HepG2 (cell line): ENCODE measurements around the gene PHF10. TPM values are rescaled to one million over a fixed set of nuclear protein-coding genes. Genes with fewer than 3 reads are reported as not detected.
A peak's percentile ranks its signal among the peaks of the same experiment; 100 is the strongest.

ENCODE experiments used
- ASH2L ChIP-seq: fragments of 300-600, 200-600 bp; sonication (generic); IDR thresholded peaks from 2 replicates; pipeline ENCODE4 v1.7.0; 2017; ENCODE audit warnings: low read depth, mild to moderate bottlenecking, moderate library complexity, mixed read lengths, low read length; ENCODE audit not compliant: insufficient read length
- CBFB ChIP-seq: sonication (generic); formaldehyde crosslinking; IDR thresholded peaks from 2 replicates; pipeline ENCODE4 v1.4.0; 2020; ENCODE audit warnings: missing genetic modification reagents
- CCAR2 ChIP-seq: fragments of 200-400 bp; formaldehyde crosslinking; optimal IDR thresholded peaks from 2 replicates; pipeline ENCODE3; 2018; ENCODE audit warnings: low read depth, mild to moderate bottlenecking, low read length, moderate library complexity
- EHMT2 ChIP-seq: fragments of 200-600 bp; sonication (generic); IDR thresholded peaks from 2 replicates; pipeline ENCODE4 v1.7.0; 2017; ENCODE audit warnings: antibody characterized with exemption, low read depth, low read length, borderline replicate concordance
- GRHL1 ChIP-seq: sonication (generic); formaldehyde crosslinking; conservative IDR thresholded peaks from 2 replicates; pipeline ENCODE4 v1.8.0; 2022; ENCODE audit warnings: missing genetic modification reagents
- JUNB ChIP-seq: sonication (generic); formaldehyde crosslinking; IDR thresholded peaks from 2 replicates; pipeline ENCODE4 v1.8.0; 2022; ENCODE audit warnings: missing genetic modification reagents, mild to moderate bottlenecking, borderline replicate concordance
- KDM5A ChIP-seq: fragments of 200-600 bp; sonication (generic); IDR thresholded peaks from 2 replicates; pipeline ENCODE4 v1.7.0; 2018; ENCODE audit warnings: antibody characterized with exemption, mild to moderate bottlenecking, low read length, borderline replicate concordance
- POLR2G ChIP-seq: fragments of 200-400 bp; formaldehyde crosslinking; IDR thresholded peaks from 2 replicates; pipeline ENCODE4 v1.6.1; 2018; ENCODE audit warnings: mild to moderate bottlenecking, low read depth, low read length, moderate library complexity
- RBM22 ChIP-seq: fragments of 200-400 bp; formaldehyde crosslinking; optimal IDR thresholded peaks from 2 replicates; pipeline ENCODE3; 2017; ENCODE audit warnings: mild to moderate bottlenecking, low read length, moderate library complexity
- SIX1 ChIP-seq: sonication (generic); formaldehyde crosslinking; IDR thresholded peaks from 2 replicates; pipeline ENCODE4 v1.4.0; 2020; ENCODE audit warnings: missing genetic modification reagents, borderline replicate concordance
- STAT5B ChIP-seq: sonication (generic); formaldehyde crosslinking; IDR thresholded peaks from 2 replicates; pipeline ENCODE4 v1.4.0; 2020; ENCODE audit warnings: missing genetic modification reagents
- ZKSCAN5 ChIP-seq: sonication (generic); formaldehyde crosslinking; IDR thresholded peaks from 2 replicates; pipeline ENCODE4 v1.5.1; 2020; ENCODE audit warnings: mild to moderate bottlenecking, missing genetic modification reagents
- ZNF235 ChIP-seq: sonication (generic); formaldehyde crosslinking; IDR thresholded peaks from 2 replicates; pipeline ENCODE4 v1.8.1; 2023; ENCODE audit warnings: mild to moderate bottlenecking, missing genetic modification reagents, borderline replicate concordance
- ZNF367 ChIP-seq: sonication (generic); formaldehyde crosslinking; IDR thresholded peaks from 2 replicates; pipeline ENCODE4 v1.4.0; 2020; ENCODE audit warnings: missing genetic modification reagents, borderline replicate concordance
- ZNF800 ChIP-seq: sonication (generic); formaldehyde crosslinking; IDR thresholded peaks from 2 replicates; pipeline ENCODE4 v1.4.0; 2020; ENCODE audit warnings: missing genetic modification reagents
- polyA plus RNA-seq, 8 experiments: library from polyadenylated mRNA; depleted of rRNA in 3 of 8; stranded (reverse) in 7 of 8; unstranded in 1 of 8; fragments of >200 nt; fragmentation: Illumina TruSeq in 4 of 8; extraction: Trizol in 4 of 8; gene quantifications; 2 replicates each; pipeline versions ENCODE4 v1.2.1 to v1.2.3, GENCODE V29; 2011 to 2016; ENCODE audit warnings: low read depth in 4 of 8, missing spikeins in 1 of 8, mixed read lengths in 1 of 8; ENCODE audit not compliant: insufficient read depth in 1 of 8
- total RNA-seq, 5 experiments: library from RNA; depleted of rRNA; stranded (reverse); fragments of >200 nt; fragmentation: Illumina TruSeq; extraction: Trizol; gene quantifications; 2 replicates each; pipeline ENCODE4 v1.2.3, GENCODE V29; 2016; ENCODE audit warnings: low read depth in 1 of 5
- TF ChIP-seq, protein P1 (sequence below): sonication (generic); formaldehyde crosslinking; IDR thresholded peaks from 2 replicates; pipeline ENCODE4 v1.4.0; 2020; ENCODE audit warnings: mild to moderate bottlenecking, missing genetic modification reagents, borderline replicate concordance
- TF ChIP-seq, protein P2 (sequence below): sonication (generic); formaldehyde crosslinking; IDR thresholded peaks from 2 replicates; pipeline ENCODE4 v1.9.0; 2021; ENCODE audit warnings: missing genetic modification reagents, mild to moderate bottlenecking, borderline replicate concordance

Gene PHF10
- total and polyA plus RNA-seq, 2 of the 13 experiments (the other 11 are each of a cell fraction or from before 2014, with no cell fraction given): 42.1 to 84.1 TPM

GRCh38 chr6:169701954-169702839 lies 22.1 kb downstream of the PHF10 start, which contains the start of the genes C6orf120 and WDR27 (continued):
- TF ChIP-seq, protein P1, sequence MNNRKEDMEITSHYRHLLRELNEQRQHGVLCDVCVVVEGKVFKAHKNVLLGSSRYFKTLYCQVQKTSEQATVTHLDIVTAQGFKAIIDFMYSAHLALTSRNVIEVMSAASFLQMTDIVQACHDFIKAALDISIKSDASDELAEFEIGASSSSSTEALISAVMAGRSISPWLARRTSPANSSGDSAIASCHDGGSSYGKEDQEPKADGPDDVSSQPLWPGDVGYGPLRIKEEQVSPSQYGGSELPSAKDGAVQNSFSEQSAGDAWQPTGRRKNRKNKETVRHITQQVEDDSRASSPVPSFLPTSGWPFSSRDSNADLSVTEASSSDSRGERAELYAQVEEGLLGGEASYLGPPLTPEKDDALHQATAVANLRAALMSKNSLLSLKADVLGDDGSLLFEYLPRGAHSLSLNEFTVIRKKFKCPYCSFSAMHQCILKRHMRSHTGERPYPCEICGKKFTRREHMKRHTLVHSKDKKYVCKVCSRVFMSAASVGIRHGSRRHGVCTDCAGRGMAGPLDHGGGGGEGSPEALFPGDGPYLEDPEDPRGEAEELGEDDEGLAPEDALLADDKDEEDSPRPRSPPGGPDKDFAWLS (CRISPR knock-in tag): peak; percentile 97; the same call in 1 of the 2 replicates
- peak; percentile 88 for TF ChIP-seq KDM5A
- peak; percentile 45 for TF ChIP-seq ZNF800 (CRISPR knock-in tag)
- TF ChIP-seq, protein P2, sequence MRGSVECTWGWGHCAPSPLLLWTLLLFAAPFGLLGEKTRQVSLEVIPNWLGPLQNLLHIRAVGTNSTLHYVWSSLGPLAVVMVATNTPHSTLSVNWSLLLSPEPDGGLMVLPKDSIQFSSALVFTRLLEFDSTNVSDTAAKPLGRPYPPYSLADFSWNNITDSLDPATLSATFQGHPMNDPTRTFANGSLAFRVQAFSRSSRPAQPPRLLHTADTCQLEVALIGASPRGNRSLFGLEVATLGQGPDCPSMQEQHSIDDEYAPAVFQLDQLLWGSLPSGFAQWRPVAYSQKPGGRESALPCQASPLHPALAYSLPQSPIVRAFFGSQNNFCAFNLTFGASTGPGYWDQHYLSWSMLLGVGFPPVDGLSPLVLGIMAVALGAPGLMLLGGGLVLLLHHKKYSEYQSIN: no peak; the same call in 1 of the 2 replicates
- peak; percentile 79; the same call in 1 of the 2 replicates for TF ChIP-seq ZNF367 (CRISPR knock-in tag)
- TF ChIP-seq STAT5B: peak; percentile 55; the same call in 1 of the 2 replicates
- TF ChIP-seq RBM22: peak; percentile 54
- TF ChIP-seq ASH2L: peak; percentile 99
- peak; percentile 95 for TF ChIP-seq POLR2G
- no peak for TF ChIP-seq CCAR2
- TF ChIP-seq EHMT2: no peak
- TF ChIP-seq ZNF235 (CRISPR knock-in tag): no peak; the same call in none of the 2 replicates
- TF ChIP-seq CBFB (CRISPR knock-in tag): peak; percentile 81
- TF ChIP-seq GRHL1 (CRISPR knock-in tag): no peak; the same call in 1 of the 2 replicates
- 0 out of 2 replicates have a peak, but pooled peaks have one; percentile 20 for TF ChIP-seq SIX1
- TF ChIP-seq JUNB (CRISPR knock-in tag): peak; percentile 12; the same call in 1 of the 2 replicates
- TF ChIP-seq ZKSCAN5 (CRISPR knock-in tag): no peak; the same call in 1 of the 2 replicates
